HUES6 (cell line): ENCODE measurements around the gene LARGE1.

Source experiments
- H3K27ac ChIP-seq: 2 replicates; pipeline ENCODE4 v1.7.0; 2013; ENCODE audit warnings: low read depth, mild to moderate bottlenecking, low read length, inconsistent platforms
- H3K27me3 ChIP-seq: 2 replicates; pipeline ENCODE4 v1.6.1; 2013; ENCODE audit warnings: low read length; ENCODE audit not compliant: control insufficient read depth, insufficient read depth
- H3K36me3 ChIP-seq: 2 replicates; pipeline ENCODE4 v1.6.1; 2013; ENCODE audit warnings: low read length; ENCODE audit not compliant: control insufficient read depth, insufficient read depth
- H3K4me1 ChIP-seq: 2 replicates; pipeline ENCODE4 v1.6.1; 2013; ENCODE audit warnings: low read length; ENCODE audit not compliant: control insufficient read depth, insufficient read depth
- H3K4me3 ChIP-seq: 2 replicates; pipeline ENCODE4 v1.5.1; 2013; ENCODE audit warnings: low read depth, low read length
- H3K9ac ChIP-seq: one replicate; pipeline ENCODE4 v1.6.1; 2013; ENCODE audit warnings: mild to moderate bottlenecking, low read length
- H3K9me3 ChIP-seq: 2 replicates; pipeline ENCODE4 v1.6.1; 2013; ENCODE audit warnings: low read depth, low read length; ENCODE audit not compliant: control insufficient read depth, insufficient read depth

Gene LARGE1

DNA sequence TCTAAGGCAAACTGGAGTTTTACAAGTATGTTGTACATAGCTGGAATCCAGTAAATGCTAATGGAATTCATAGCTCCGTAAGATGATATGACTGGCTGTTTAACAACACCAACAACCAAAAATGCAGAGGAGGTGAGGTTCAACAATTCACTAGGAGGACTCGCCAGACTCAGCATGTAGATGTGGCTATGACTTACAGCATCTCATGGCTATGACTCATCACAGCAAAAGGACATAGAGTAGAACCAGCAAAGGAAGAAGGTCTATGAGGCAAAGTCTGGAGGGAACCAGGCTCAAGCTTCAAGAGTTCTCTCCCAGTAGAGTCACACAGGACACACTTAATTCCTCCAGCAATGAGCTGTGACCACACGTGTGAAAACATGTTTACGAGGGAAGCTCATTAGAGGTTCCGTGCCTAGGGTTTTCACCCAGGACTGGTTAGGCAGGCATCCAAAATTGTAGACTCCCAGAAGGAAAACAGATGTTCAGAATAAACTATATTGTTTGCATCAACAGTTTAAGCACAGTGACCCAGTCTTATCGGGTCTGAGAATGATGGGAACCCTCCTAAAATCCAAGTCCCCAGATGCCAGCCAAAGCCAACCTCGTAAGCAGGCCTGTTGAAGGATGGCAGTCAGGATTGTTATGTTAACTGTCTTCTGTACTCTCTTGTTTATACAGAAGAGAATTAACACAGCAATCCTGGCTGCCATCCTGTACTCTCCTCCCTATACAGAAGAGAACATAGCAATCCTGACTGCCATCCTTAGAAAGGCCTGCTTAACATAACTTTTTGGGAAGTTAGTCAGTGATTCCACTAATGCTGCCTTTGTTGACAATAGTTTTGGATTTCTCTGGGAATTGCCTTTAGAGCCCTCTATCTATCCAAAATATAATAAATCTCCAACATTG lies 116.6 kb downstream of the LARGE1 start:
- H3K27me3 ChIP-seq, result no peaks in the 10 kb centered on the region
- H3K9me3 ChIP-seq, result peaks cover 8% of the 10 kb centered on the region; the same call in 1 of the 2 replicates
- no peak overlapping the region for H3K4me3 ChIP-seq
- H3K27ac ChIP-seq, result no peak overlapping the region
- H3K9ac ChIP-seq, result no peak overlapping the region
- H3K4me1 ChIP-seq, result peaks cover 7% of the 10 kb centered on the region; the same call in 1 of the 2 replicates
- H3K36me3 ChIP-seq, result no peaks in the 10 kb centered on the region

- H3K9me3 ChIP-seq, result peaks cover 8% of the 10 kb centered on the region; the same call in 1 of the 2 replicates
- no peak overlapping the region for H3K4me3 ChIP-seq
- no peak overlapping the region for H3K27ac ChIP-seq
These were observed 121.9 kb downstream of the LARGE1 start for GRCh38 chr22:33798401-33798800.

DNA sequence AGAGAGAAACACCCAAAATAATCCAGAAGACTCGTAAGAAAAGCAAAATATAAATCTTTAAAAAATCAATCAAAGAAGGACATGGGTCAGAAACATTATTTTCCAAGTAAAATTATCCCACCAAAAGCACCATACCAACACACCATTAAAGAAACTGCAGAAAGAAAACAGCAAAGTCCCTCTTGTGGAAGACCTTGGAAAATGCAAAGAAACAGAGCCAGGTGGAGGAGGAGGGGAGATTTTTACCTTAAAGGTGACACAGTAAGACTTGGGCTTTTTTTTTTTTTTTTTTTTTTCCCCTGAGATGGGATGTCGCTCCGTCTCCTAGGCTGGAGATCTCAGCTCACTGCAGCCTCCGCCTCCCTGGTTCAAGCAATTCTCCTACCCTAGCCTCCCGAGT lies 123.8 kb downstream of the LARGE1 start:
- no peak overlapping the region for H3K27ac ChIP-seq
- H3K9me3 ChIP-seq, result peaks cover 13% of the 10 kb centered on the region; the same call in 1 of the 2 replicates
- H3K4me1 ChIP-seq, result no peaks in the 10 kb centered on the region
- no peak overlapping the region for H3K9ac ChIP-seq
- H3K36me3 ChIP-seq, result no peaks in the 10 kb centered on the region
- H3K4me3 ChIP-seq, result no peak overlapping the region
- H3K27me3 ChIP-seq, result no peaks in the 10 kb centered on the region

More at GRCh38 chr22:33798401-33798800, 121.9 kb downstream of the LARGE1 start:
- H3K4me1 ChIP-seq, result no peaks in the 10 kb centered on the region
- no peaks in the 10 kb centered on the region for H3K36me3 ChIP-seq
- H3K9ac ChIP-seq, result no peak overlapping the region
- H3K27me3 ChIP-seq, result no peaks in the 10 kb centered on the region

DNA sequence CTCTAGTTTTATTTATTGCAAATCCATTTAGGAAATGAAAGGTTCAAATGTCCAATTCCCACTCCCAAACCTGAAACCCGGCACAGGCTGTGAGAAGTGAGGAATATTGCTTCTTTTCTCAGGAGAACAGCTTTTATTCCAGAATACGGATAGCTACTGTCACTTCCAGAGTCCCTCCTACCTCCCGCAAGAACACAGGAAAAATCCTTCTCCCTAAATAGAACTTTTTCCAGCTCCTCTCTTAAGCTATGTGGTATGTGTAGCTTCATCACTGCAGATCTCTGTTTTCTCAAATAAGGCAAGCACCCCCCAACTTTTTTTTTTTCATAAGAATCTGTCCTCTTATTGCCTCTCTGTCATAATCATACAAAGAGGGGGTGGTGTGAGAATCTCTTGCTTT lies 126.8 kb downstream of the LARGE1 start:
- H3K4me3 ChIP-seq, result no peak overlapping the region
- no peaks in the 10 kb centered on the region for H3K4me1 ChIP-seq
- no peak overlapping the region for H3K9ac ChIP-seq
- no peaks in the 10 kb centered on the region for H3K27me3 ChIP-seq
- no peak overlapping the region for H3K27ac ChIP-seq
- 0 out of 2 replicates have a peak, but pooled peaks cover 5% of the 10 kb centered on the region for H3K36me3 ChIP-seq
- peaks cover 41% of the 10 kb centered on the region for H3K9me3 ChIP-seq

- Histone ChIP-seq H3K36me3 (0 out of 2 replicates have a peak, but pooled peaks cover 5% of the 10 kb centered on the region), H3K27ac (no peak overlapping the region), H3K9ac (no peak overlapping the region), H3K4me1 (no peaks in the 10 kb centered on the region), H3K9me3 (peaks cover 47% of the 10 kb centered on the region), H3K27me3 (no peaks in the 10 kb centered on the region), H3K4me3 (no peak overlapping the region)
These were observed 127.4 kb downstream of the LARGE1 start for GRCh38 chr22:33792832-33793231.

DNA sequence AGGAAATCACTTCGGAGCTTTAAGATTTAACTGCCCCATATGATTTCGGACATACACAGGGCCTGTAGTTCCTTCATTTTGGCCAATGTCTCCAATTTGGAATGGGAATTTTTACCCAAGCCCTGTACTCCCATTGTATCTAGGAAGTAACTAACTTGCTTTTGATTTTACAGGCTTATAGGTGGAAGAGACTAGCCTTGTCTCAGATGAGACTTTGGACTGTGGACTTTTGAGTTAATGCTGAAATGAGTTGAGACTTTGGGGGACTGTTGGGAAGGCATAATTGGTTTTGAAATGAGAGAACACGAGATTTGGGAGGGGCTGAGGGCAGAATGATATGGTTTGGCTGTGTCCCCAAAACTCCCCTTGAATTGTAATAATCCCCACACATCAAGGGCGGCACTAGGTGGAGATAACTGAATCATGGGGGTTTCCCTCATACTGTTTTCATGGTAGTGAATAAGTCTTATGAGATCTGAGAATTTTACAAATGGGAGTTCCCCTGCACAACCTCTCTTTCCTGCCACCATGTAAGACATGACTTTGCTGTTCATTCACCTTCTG lies 130.5 kb downstream of the LARGE1 start:
- Histone ChIP-seq H3K4me1 (no peaks in the 10 kb centered on the region), H3K36me3 (0 out of 2 replicates have a peak, but pooled peaks cover 5% of the 10 kb centered on the region), H3K4me3 (no peak overlapping the region), H3K9me3 (peaks cover 48% of the 10 kb centered on the region), H3K27ac (no peak overlapping the region), H3K9ac (no peak overlapping the region), H3K27me3 (no peaks in the 10 kb centered on the region)

GRCh38 chr22:33788927-33789326 lies 131.3 kb downstream of the LARGE1 start:
- Histone ChIP-seq H3K27ac (no peak overlapping the region), H3K9me3 (peaks cover 48% of the 10 kb centered on the region), H3K9ac (no peak overlapping the region), H3K4me3 (no peak overlapping the region), H3K36me3 (0 out of 2 replicates have a peak, but pooled peaks cover 5% of the 10 kb centered on the region), H3K4me1 (no peaks in the 10 kb centered on the region), H3K27me3 (no peaks in the 10 kb centered on the region)

DNA sequence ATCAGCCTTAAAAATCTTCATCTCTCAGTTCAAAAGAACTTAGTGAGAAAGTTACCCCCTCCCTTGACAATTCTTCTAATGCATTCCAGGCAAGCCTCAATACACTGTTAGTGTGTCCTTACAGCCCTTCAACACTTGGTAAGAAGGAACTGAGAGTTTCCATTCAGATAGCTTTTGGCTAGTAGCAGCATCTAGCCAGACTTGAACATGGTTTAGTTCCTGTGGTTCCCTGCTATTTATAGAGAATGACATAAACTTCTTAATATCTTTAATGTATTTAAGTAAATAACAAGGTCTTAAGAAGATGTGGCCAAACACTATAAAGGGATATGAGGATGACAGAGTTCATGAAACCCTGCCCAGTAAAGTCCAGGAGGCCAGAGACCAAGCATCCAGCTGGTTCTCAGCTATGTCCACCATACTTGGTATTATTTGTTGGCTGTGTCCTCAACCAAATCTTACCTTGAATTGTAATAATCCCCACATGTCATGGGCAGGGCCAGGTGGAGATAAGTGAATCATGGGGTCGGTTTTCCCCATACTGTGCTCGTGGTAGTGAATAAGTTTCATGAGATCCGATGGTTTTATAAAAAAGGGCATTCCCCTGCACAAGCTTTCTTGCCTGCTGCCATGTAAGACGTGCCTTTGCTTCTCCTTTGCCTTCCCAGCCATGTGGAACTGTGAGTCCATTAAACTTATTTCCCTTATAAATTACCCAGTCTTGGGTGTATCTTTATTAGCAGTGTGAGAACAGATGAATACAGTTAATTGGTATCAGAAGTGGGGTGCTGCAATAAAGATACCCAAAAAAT lies 132.4 kb downstream of the LARGE1 start:
- H3K36me3 ChIP-seq, result 0 out of 2 replicates have a peak, but pooled peaks cover 5% of the 10 kb centered on the region
- peaks cover 48% of the 10 kb centered on the region for H3K9me3 ChIP-seq
- H3K9ac ChIP-seq, result no peak overlapping the region
- no peaks in the 10 kb centered on the region for H3K4me1 ChIP-seq
- no peak overlapping the region for H3K27ac ChIP-seq
- H3K4me3 ChIP-seq, result no peak overlapping the region
- H3K27me3 ChIP-seq, result no peaks in the 10 kb centered on the region

GRCh38 chr22:33786149-33786548 lies 134.1 kb downstream of the LARGE1 start:
- 0 out of 2 replicates have a peak, but pooled peaks cover 5% of the 10 kb centered on the region for H3K36me3 ChIP-seq
- H3K4me3 ChIP-seq, result no peak overlapping the region
- no peak overlapping the region for H3K27ac ChIP-seq
- peaks cover 34% of the 10 kb centered on the region for H3K9me3 ChIP-seq
- no peak overlapping the region for H3K9ac ChIP-seq
- H3K27me3 ChIP-seq, result no peaks in the 10 kb centered on the region
- H3K4me1 ChIP-seq, result no peaks in the 10 kb centered on the region; the same call in 1 of the 2 replicates

DNA sequence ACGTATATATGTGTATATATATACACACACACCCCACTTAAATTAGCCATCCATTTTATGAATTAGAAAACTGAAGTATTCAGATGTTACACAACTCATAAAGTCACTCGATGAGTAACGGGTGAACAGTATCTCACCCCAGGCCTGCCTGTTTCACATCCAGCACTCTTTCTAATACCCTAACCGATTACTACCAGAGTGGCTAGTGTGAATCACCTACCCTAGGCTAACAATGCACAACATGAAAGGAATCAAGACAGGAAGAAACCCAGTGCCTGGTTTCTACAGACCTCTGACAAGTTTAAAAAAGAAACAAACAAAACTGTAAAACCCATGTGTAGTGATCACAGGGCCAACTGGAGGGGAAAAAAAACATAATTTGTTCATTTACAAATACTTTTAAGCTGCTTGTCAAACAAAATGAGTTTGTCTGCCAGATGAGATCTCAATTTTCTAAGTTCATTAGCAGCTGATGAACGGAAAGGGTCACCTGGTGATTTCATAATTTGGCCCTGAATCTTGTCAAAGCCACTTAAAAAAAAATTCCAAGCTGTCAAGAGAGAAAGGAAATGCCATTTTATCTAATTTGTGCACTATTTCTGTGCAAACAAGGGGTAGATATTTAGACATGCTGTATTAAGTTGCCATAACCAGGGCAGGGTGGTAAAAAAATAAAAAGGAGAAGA lies 134.8 kb downstream of the LARGE1 start:
- H3K9ac ChIP-seq, result no peak overlapping the region
- no peaks in the 10 kb centered on the region; the same call in 1 of the 2 replicates for H3K4me1 ChIP-seq
- no peak overlapping the region for H3K27ac ChIP-seq
- 0 out of 2 replicates have a peak, but pooled peaks cover 5% of the 10 kb centered on the region for H3K36me3 ChIP-seq
- peaks cover 27% of the 10 kb centered on the region for H3K9me3 ChIP-seq
- no peaks in the 10 kb centered on the region for H3K27me3 ChIP-seq
- H3K4me3 ChIP-seq, result no peak overlapping the region
